Measurements from ENCODE around the gene LIMD2.

The LIMD2 gene

GRCh38 chr17:63681530-63681929 is 18.4 kb downstream of the LIMD2 start:
- DNase-seq (ENCODE audit: low read depth): no peak

- no peak for DNase-seq (ENCODE audit: low read depth)
Observed at GRCh38 chr17:63680700-63681099, 19.2 kb downstream of the LIMD2 start.

GRCh38 chr17:63679214-63679613 is 20.7 kb downstream of the LIMD2 start:
- no peak for DNase-seq (ENCODE audit: low read depth)

GRCh38 chr17:63676584-63676983 is 23.3 kb downstream of the LIMD2 start:
- DNase-seq (ENCODE audit: low read depth): no peak

GRCh38 chr17:63675607-63676546 is 24.0 kb downstream of the LIMD2 start:
- DNase-seq (ENCODE audit: low read depth): no peak

DNA sequence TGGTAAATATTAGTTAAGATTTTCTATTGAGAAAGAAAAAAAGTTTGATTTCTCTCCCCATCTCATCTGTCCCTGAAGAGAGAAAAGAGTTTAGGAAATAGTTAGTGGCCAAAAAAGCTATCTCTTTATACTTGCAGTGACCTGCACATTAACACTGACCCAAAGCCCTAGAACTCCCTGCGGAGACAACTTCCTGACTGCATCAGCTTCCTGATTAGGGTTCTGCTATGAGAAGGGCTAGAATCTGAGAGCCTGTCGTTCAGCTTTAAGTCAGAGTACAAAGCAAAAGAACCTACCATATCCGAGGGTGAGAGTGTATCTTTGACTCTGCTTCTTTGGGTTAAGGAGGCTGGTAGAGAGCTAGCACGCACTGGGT is 24.7 kb downstream of the LIMD2 start:
- no peak for DNase-seq (ENCODE audit: low read depth)

DNA sequence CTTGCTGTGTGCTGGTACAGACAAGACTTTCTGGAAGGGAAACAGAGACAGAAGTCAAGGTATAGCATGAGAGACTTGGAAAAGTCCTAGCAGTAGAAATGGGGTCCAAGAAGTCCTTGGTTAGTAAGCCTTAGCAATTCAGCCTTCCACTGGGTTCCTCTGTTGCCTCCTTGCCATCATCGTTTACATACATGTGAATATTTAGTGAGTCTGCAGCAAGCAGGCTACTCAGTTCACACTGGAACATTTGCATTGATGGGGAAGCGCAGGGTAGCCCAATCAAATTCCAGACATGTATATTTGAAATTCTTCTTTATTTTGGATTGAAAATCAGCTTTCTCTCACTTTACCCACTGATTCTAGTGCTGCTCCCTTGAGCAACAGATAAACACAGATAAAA is 27.1 kb downstream of the LIMD2 start:
- no peak for DNase-seq (ENCODE audit: low read depth)

- no peak for DNase-seq (ENCODE audit: low read depth)
Observed at GRCh38 chr17:63665527-63666214, 34.3 kb downstream of the LIMD2 start.

DNA sequence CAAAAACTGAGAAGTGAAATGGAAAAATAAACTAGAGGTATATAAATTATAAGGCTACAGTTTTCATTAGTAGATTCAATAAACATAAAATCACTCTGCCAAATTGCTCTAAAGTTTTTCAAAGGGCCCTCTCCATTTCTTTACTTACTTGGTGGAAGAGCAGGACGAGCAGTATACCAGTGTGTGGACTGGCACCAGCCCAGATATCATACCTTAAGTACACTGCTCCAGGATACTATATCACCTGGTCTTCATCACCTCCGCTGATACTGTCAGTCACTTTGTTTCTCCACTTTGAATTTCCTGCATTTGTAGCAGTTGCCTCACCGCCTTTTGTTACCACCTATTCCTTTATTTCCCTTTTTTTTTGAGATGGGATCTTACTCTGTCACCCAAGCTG is 40.1 kb downstream of the LIMD2 start:
- DNase-seq (ENCODE audit: low read depth): no peak

- no peak for DNase-seq (ENCODE audit: low read depth)
Observed at GRCh38 chr17:63658366-63658765, 41.6 kb downstream of the LIMD2 start.

DNA sequence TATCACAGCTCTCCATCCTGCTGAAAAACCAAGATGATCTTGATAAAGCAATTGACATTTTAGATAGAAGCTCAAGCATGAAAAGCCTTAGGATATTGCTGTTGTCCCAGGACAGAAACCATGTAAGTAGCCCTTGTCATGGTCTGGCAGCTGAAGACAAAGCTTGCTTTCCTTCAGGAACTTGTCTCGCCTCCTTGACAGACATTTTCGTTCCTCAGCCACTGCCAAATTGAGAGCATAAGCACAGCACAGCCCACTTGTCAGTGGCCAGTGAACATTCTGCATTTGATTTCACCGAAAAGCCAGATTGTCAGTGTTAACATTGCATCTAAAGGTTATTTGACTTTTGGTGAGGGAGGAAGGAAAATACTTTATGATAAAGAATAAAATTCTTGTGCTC is 42.1 kb downstream of the LIMD2 start:
- DNase-seq (ENCODE audit: low read depth): no peak

- no peak for DNase-seq (ENCODE audit: low read depth)
Observed at GRCh38 chr17:63653050-63653449, 46.9 kb downstream of the LIMD2 start.

- DNase-seq (ENCODE audit: low read depth): no peak
Observed at GRCh38 chr17:63652106-63652505, 47.8 kb downstream of the LIMD2 start.

DNA sequence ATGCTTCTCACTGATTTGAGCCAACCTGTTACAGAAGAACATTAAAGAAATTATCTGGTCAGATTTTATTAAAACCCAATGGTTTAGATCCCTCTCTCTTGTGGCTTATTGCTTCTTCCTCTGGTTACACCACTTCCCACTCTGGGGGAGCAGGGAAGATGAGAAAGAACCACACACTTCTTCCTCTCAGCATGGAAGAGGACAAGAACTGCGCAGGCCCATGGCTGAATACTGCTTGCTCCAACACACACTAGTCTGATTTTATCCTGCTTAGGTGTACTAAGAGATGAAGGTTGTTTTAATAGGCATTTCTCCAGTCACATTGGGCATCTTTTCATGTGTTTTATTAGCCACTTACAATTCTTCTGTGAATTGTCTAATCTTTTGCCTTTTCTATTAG is 50.1 kb downstream of the LIMD2 start:
- no peak for DNase-seq (ENCODE audit: low read depth)

DNA sequence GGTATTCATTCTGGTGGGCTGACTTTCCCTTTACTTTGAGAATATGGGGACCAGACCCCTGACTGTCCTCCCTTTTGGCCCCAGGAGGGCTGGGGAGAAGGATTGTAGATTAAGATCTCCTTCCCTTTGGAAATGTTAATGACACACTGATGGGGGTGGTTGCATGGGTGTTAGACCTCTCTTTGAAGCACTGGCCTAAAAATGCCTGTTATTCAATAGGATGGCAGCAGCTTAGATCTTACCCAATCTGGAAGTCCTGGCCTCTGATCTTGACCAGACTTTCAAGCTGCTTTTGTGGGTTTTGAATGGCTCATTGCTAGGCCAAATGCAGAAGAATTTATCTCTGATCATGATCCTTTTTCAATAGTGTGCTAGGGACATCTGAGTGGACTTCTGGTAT is 52.0 kb downstream of the LIMD2 start:
- DNase-seq (ENCODE audit: low read depth): no peak

DNA sequence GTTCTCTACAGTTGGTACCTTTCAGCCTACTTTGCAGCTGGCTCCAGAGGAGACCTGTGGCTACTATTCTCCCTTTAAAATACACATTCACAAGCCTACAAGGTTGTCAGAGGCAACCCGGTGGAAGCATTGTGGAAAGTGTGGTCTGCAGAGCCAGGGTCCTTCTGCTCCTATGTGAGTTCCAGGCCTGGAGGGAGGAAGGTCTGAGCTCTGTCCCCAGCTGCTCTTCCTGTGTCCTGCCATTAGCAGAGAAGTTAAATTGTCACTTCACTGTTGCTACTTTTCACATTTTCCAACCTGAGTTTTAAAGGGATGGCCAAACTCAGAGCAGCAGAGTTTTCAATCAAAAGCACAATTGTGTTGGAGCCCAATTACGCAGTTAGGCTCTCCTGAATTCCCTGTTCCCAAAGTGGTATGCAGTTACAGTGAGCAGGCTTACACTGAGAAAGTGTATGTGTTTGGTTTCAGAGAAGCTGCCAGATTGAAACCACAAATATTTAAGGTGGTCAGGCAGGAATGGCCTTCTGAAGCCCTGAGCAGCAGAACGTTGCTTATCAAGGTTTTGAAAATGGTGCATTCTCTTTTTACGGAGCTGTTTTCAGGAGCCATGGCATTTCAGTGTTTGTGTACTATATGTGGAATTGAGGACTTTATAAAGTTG is 52.7 kb downstream of the LIMD2 start:
- DNase-seq (ENCODE audit: low read depth): no peak

DNA sequence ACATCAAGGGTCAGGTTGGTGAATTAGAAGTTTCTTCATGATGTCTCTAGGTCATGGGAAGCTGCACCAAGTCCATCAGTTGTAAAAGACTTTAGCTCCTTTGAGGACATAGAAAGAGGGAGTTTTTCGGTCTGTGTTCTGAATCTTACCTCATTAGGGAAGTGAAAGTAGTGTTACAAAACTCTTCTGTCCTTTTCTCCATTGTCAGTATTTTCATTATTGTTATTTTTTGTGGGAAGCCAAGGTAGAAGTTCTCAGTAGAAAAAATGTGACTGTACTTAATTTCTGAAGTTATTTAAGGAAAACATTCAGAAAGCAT is 53.5 kb downstream of the LIMD2 start:
- DNase-seq (ENCODE audit: low read depth): no peak

Measured in stimulated activated CD8-positive, alpha-beta memory T cell treated with anti-CD3 and anti-CD28 coated beads, Interleukin-15, amount 100 ng/mL, for 1 hour (primary cell).